Stimulated activated CD4-positive, alpha-beta T cell treated with anti-CD3 and anti-CD28 coated beads, Interleukin-2, amount 100 ng/mL, for 24 hours (primary cell): Measurements from ENCODE around the gene RAD51B.

ENCODE experiments used
- DNase-seq, 2 donors: peaks; one replicate each; pipeline ENCODE4 v3.0.0-alpha.2; 2020

The RAD51B gene

DNA sequence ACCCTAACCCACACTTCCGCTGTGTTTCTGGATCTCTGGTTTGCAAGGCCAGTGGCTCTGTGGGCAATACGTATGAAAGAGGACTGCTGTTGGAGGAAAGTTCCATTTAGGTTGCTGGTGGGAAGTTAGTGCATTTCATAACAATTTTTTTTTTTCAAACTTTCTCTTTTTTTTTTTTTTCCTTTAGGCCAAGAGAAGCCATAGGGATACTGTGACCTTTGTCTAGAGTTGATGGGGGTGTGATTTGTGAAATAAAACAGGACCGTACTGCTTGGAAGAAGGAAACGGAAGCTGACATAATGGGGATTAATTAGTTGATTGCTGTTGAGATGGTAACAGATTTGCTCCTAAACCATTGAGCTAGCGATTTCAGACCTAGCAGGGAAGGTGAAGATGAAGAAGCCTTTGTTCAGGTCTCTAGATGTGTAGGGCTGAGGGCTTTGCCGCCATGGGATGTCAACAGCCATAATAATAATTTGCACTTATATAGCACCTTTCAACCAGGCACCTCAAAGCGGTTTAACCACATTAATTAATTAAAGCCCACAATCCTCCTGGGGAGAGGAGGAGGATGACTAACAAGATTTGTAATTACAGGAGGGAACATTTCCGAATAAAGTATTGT, 658.0 kb downstream of the RAD51B start:
- no peak for DNase-seq

DNA sequence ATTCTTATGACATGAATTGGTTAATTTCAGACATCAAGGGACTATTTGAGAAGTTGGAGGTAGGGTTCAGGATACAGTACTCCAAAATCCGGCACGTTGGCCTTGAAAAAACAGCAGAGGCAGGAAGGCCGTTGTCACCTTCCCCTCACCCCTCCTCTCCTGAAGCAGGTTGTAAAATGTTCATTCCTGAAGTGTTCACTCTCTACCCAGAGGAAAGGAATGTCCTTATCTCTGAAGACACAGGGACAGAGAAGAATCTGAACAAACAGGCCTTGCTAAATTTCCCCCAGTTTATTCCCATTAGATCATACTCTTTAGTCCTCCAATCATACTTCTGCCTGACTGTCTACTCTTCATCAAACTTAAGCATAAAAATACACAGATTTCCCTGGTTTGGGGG, 659.7 kb downstream of the RAD51B start:
- DNase-seq: no peak

DNA sequence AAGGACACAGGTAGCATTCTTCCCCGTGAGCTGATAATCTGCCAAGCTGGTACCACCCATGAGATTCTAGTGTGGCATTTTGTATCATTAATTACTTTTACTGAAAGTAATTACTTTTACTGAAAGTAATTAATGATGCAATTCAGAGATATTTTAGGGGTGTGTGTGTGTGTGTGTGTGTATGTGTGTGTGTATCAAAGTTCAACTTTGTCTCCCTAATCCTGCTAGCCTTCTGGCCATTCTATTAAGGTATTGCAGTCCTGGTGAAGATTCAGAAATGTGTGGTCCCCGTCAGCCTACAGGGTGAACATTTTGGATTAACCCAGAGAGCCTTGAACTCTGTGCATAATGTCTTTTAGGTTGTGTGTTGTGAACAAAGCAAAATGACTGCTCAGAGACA, 662.4 kb downstream of the RAD51B start:
- DNase-seq: no peak

DNA sequence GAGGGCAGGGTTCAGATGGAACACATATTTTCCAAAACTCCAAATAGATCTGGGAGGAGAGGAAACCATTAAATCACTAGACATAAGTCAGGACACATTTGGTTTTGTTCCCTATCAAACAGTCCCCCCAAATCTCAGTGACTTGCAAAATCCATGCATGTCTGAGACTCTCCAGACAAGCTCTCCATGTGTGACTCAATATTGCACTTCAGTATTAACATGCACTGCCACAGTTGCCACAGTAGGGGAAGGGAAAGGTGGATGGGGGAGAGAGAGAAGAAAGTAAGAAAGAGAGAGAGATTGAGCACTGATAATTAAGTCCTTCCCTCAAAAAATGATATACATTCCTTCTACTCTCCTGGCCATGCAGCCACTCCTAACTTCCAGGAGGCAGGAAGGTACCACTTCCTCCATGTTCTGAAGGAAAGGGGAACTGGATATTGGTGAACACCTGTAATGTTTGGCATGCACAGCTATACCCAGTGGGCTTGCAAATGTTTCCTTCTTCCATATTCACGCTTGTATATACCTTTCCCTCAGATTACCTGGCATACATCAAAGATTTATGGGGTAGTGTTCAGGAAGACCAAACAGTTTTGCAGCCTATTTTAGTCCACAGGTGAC, 663.3 kb downstream of the RAD51B start:
- no peak for DNase-seq

DNA sequence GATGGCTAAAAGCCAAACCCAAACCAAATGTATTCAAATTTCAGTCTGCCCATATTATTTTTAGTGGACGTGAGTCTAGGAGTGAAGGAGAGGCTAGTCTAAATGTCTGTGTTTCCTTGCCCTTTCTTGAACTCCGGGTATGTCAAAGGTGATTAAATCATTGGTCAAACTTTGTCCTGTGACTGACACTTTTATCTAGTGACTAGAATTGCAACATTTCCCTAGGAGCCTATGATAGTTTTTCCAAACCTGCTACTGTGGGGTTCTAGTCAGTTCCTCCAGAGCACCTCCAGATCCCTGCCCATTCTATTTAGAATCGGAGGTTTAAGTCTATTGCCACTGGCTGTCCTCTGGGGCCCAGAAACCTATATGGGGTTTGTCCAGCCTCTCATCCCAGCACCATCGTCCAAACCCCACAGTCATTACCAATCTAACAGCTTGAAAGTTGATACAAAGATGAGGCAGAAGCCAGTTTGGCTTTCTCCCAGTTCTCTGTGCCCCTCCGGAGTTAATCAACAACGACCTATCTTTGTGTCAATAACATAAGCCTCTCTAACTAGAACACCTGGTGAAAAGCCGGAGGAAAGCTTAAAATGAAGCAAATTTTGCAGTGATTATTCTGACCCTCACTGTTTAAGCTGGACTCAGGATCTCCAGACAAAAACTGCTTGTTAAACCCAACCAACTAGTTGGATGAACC, 666.6 kb downstream of the RAD51B start:
- no peak for DNase-seq

DNA sequence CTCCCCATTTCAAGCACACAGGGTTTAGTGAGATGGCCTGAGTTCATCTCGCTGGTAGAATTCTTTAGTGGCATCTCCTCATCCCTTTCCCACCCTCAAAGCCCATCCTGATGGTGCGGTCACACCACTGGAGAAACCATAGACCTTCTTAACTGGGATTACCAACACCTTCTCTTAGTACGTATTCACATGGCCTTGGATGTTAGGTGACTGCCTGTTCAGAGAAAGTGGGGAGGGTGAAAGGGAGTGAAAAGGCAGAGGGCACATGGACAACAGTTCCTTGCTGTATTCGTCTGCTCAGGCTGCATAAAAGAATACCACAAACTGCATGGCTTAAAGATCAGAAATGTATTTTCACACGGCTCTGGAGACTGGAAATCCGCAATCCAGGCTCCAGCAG, 667.2 kb downstream of the RAD51B start:
- DNase-seq: no peak

DNA sequence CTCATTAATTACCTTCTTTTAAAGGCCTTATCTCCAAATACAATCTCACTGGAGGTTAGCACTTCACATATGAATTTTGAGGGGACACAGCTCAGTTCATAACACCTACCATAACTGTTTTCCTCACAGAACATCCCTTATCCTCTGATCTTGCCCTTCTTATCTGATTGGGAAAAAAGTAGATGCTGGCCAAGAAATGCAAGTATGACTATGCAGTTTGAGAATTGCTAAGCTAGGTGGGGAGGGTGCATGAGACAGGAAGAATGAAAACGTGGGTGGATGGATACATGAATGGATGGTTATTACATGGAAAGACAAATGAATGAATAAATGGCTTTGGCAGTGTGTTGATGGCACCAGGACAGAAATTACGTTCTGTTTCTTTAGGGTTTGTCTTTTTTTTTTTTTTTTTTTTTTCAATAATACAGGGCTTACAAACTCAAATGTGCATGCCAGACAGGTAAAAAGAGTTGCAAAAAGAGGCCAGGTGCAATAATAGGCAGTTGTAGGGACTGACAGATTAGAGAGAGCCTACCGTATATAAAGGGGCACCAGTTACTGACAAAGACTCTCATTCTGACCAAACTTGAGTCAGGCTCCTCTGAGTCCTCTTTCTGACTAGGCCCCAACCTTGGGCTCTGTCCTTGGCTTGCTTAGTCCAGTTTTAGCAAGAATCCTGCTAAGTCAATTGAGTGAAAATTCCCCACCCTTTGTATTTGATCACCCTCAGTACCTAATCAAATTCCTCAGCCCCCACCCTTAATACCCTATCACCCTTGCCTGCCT, 668.4 kb downstream of the RAD51B start:
- no peak for DNase-seq

DNA sequence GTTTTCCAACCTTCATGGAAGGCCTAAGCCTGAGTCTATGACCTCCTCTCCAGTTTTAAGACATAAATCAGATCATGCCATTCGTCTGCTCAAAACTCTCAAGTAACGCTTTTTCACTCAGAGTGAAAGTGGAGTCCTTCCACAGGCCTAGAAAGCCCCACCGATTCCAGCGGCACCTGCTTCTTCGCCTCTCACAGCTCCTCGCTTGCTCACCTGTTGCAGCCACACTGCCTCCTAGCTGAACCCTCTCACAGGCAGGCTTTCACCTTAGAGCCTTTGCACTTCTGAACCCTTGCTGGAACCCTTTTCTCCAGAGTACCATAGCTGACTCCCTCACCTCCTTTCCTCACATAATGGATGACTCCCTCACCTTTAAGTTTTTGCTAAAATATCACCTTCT, 672.2 kb downstream of the RAD51B start:
- DNase-seq: no peak

DNA sequence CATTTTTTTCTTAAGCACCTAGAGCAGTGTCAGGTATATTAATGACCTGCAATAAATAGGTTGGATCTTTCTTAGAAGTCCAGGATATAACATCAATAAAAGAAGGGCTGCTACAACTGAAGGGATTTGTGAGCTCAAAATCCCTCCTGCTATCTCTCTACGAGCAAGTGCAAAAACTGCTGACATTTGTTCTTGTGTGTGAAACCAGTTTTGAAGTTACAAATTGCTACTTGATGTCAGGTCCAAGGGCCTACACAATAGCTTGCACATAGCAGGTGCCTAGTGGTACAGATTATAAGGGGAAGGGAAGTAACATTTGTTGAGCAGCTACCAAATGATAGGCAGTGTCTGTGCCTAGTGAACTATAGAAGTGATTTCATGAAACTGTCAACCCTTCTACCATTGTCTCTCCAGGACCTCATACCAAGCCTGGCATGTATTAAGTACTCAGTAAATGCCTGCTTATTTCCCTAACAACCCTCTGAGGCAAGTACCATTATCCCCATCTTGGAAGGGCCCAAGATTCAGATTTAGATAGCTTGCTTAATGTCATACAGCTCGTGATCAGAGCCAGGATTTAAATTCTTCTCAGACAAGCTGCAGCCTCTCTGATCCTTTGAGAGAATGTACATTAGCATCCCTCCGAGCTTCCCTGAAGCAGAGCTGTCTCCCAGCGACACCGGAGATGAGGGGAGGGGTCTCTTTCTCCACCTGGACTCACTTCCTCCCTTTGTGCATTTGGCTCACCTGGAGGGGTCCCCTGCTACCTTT, 673.0 kb downstream of the RAD51B start:
- no peak for DNase-seq

DNA sequence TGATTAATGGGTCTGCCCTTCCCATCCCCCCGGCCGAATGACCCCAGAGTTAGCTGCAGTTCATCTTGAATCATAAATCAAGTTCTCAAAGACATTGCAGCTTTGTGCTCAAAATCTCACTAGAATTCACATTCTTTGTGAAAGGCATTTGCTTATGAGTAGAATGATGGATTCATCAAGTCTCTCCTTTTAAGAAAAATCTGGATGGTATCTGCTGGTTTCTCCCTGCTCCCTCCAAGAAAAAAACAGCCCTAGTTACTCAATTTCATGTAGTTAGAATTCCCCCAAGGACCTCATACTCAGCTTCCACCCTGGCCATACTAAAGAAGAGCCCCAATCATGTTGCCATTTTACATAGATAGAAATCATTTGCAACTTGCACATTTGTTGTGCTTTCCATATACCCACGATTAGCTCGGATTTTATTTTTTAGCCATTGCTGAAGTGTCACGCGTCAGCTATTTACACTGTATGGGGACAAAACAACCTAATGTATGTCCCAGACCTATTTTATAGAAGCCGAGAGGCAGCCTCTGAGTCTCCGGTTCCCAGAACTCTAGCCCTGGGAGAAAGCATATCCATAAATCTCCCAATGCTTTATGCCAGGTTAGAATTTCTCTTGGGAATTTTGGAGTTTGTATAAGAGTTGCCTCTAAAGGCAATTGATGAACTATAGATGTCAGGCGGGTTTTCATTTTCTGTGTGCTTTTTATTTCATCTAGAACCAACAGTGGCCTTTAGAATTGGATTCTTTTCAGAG, 673.8 kb downstream of the RAD51B start:
- DNase-seq: no peak

DNA sequence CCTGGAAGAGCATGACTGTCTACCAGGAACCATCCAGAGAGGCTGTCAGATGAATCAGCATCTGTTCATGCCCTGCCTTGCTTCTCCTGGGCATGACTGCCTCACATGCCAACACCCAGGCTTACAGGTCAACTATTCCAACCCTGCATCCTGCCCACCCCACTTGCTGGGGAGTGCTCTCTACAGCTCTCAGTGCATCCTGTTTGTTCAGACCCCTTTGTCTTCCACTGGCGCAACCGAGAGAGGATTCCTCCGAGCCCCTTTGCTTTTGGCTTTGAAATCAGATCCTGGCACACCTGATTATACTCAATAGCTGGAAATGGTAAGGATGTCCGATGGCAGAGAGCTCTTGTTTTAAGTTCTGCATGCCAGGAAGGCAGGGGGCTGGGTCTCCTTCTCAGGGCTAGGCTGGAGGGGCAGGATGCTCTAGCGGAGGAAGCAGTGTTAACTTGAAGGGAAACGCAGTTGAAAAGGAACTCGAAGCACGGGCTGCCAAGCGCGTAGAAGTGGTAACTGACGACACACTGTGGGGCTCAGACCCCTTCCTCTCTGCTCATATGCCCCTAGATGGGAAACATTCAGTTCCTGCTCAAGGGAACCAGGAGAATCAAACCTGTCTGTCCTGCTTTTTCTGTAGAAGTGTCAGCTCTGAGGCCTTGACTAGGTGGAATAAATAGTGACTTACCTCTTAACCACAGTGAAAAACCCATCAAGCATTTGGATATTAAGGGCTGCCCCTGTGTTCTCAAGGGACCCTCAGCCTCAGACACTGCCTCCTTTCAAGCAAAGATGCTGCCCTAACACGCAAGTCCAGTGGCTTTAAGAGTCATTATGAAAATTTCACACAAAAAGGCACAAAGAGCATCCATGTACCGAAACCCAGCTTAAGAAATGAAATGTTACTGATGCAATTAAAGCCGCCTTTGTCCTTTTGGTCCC, 675.8 kb downstream of the RAD51B start:
- DNase-seq: no peak

DNA sequence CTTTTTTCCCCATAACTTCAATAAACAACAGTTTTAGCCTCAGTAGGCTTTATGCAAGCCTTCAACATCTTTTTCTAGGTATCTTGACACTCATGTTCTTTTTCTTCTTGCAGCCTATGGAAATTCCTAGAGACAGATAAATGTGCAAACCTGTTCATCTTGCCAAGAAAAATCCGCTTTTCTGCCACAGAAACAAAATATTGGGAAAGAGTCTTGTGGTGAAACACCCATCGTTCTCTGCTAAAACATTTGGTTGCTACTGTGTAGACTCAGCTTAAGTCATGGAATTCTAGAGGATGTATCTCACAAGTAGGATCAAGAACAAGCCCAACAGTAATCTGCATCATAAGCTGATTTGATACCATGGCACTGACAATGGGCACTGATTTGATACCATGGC, 677.4 kb downstream of the RAD51B start:
- DNase-seq: no peak

DNA sequence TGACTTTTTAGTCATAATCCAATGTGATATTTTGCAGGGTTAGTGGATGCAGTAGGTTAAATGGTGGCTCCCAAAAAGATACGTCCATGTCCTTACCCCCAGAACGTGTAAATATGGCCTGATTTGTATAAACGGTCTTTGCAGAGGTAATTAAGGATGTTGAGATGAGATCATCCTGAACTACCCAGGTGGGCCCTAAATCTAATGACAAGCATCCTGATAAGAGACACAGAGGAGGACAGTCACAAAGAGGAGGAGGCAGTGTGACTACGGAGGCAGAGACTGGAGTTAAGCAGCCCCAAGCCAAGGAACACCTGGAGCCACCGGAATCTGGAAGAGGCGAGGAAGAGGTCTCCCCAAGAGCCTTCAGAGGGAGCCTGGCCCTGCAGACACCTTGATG, 679.9 kb downstream of the RAD51B start:
- DNase-seq: no peak

DNA sequence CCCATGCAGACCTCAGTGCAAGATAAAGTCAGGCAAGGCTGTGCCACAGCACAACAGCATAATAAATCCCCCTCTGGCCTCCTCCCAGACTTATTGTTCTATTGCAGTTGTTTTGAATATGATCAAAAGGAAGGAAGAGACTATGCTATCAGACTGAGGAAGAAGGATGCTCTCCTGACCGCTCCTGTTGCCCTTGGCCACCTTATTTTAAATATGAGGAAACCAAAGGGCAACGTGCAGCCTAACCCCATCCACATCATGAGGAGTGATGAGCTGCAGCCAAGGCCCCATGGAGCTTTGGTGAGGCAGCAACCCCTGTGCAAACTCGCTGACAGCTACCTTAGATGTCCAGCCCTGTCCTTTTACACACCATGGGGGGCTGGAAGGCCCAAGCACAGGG, 681.6 kb downstream of the RAD51B start:
- no peak for DNase-seq

DNA sequence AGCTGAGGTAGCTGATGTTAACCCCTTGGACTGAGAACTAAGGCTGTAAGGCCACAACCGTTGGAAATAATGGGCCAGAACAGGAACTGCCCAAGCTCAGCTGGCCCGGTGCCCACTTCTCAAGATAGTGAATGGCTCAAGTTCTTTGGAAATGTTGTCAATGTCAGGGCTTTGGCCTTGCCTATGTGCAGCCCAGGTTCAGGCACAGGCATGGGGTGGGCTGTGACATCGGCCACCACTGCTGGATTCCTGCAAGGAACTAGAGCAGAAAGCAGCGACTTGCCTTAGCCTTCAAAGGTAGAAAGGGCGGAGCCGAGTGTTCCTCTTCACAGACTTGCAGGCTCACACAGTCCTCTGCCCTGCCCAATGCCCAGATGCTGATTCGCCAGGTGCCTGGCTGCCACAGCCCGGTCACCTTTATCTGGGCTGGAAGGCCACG, 682.1 kb downstream of the RAD51B start:
- DNase-seq: no peak

DNA sequence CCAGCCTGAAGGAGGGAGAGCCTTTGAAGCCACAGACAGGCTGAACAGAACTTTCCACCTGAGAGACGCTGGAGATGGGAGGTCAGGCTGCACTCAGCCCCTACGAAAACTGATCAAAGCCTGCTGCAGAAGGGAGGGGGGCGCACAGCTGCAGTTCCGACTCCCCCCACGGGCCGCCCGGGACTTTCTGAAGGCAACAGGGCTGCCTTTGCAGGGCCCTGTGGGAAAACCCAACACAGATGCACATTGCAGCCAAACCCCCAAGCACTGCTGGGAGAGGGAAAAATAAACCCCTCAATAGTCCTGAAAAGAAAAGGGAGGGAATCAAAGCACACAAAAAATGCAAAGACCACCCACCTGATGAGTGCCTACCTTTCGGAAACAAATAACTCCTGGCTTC, 682.7 kb downstream of the RAD51B start:
- no peak for DNase-seq

DNA sequence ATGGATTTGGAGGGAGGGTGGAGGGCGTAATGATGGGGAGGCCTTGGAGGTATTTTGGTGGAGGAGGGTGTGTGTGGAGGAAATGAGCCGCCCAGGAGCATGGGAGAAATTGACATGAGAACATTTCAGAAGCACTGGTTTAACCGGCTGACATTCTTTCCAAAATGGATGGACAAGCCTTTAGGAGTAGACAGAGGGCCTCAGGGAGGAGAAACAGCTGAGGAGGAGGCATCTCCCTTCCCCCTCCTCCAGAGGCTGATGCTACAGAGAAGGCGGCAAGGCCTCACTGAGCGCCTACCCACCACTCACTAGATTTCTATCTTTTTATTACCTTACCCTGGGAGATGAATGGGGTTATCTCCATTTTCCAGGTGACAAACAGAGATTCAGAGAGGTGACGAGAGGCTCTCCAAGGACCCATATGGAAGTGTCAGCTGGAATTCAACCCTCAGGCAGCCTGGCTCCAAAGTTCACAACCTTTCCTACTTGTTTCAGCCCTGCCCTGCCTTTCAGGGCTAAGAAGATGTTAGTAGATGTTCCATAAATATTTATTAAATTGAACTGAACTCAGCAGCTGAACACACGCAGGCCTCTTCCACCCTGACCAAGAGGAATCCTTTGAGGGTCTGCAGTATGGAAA, 683.7 kb downstream of the RAD51B start:
- DNase-seq: no peak

DNA sequence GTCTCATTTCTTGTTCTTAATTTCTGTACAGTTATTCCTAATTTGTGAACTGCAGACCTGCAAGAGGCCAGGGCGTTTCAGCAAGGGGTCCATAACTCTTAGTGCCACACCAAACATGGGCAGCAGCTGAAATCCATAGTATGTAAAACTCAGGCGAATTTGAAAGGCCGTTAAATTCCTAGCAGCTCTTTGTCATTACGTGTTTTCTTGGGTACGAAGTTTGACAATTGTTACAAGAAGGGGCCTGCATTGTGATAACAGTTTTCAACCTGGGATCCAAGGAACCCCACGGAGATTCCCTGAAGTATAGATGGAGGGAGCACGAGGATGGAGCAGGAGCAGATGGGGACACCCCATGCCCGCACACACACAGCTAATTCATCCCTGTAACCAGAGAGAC, 685.3 kb downstream of the RAD51B start:
- no peak for DNase-seq

DNA sequence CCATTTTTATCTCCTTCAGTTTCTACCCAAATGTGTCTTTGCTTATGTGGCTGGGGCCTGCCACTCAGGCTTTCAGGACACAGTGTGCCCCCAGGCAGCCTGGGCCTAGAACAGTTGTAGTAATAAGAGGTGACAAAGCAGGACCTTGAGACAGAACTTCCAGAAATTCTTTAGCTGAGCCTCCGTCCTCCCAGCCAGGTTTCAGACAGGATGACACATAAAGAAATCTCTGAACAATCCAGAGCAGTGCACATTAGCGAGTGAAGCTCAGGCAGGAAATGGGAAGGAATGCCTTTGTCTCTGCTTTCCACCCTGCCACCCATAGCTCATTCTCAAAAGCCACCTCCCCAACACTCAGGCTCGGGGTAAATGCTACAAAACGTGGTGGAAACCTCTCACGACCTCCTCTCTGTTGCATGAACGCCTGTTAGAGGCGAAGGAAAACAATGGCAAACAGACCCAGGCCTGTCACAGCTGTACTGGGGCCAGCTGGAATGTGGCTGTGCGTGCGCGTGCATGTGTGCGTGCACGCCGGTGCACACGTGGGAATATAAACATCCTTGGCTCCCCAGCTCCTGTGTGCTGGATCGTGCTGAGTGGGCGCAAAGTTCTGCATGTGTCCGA, 686.6 kb downstream of the RAD51B start:
- no peak for DNase-seq
